Natural killer cell (primary cell): ENCODE data around the gene MS4A18. TPM values are rescaled to one million over a fixed set of nuclear protein-coding genes. Genes with fewer than 3 reads are reported as not detected.

ENCODE experiments used
- ATAC-seq, 3 donors: fragments of 150-1000 bp in 2 of 3; fragments of 200-7000 bp in 1 of 3; cut with Tn5 transposase; 1 replicate in 1 of 3; 2 replicates in 2 of 3; pipeline ENCODE4 v1.10.0; 2021; ENCODE audit warnings: mild to moderate bottlenecking in 2 of 3, moderate library complexity in 2 of 3
- DNase-seq, 2 donors: peaks; one replicate each; pipeline versions ENCODE4 v3.0.0 to v3.0.0-alpha.2; 2013 to 2021; ENCODE audit warnings: mixed read lengths in 1 of 2
- H3K27ac ChIP-seq: one replicate; pipeline ENCODE4 v1.5.1; 2013; ENCODE audit warnings: mild to moderate bottlenecking, low read length
- H3K27me3 ChIP-seq: one replicate; pipeline ENCODE4 v1.6.1; 2013; ENCODE audit warnings: low read length; ENCODE audit not compliant: control insufficient read depth, insufficient read depth
- H3K36me3 ChIP-seq: one replicate; pipeline ENCODE4 v1.6.1; 2013; ENCODE audit warnings: low read length; ENCODE audit not compliant: control insufficient read depth, insufficient read depth
- H3K4me1 ChIP-seq: one replicate; pipeline ENCODE4 v1.6.1; 2013; ENCODE audit warnings: low read length; ENCODE audit not compliant: control insufficient read depth, insufficient read depth
- H3K4me3 ChIP-seq: one replicate; pipeline ENCODE4 v1.5.1; 2013; ENCODE audit warnings: low read length
- H3K9me3 ChIP-seq: one replicate; pipeline ENCODE4 v1.6.1; 2013; ENCODE audit warnings: low read length; ENCODE audit not compliant: control insufficient read depth, insufficient read depth
- H3K27ac Mint-ChIP-seq, 2 donors: one replicate each; pipeline ENCODE4 v1.8.0; 2022; ENCODE audit warnings: mild to moderate bottlenecking in 2 of 2, mixed read lengths in 2 of 2, moderate library complexity in 1 of 2
- H3K27me3 Mint-ChIP-seq, 2 donors: one replicate each; pipeline ENCODE4 v1.8.0; 2022; ENCODE audit warnings: low read depth in 2 of 2, mixed read lengths in 2 of 2
- H3K36me3 Mint-ChIP-seq: one replicate; pipeline ENCODE4 v1.8.0; 2022; ENCODE audit warnings: mixed read lengths
- H3K4me1 Mint-ChIP-seq, 2 donors: one replicate each; pipeline ENCODE4 v1.8.0; 2022; ENCODE audit warnings: mixed read lengths in 2 of 2
- H3K4me3 Mint-ChIP-seq: one replicate; pipeline ENCODE4 v1.8.0; 2022; ENCODE audit warnings: mild to moderate bottlenecking, moderate library complexity, mixed read lengths
- H3K9me3 Mint-ChIP-seq, 2 donors: one replicate each; pipeline ENCODE4 v1.8.0; 2022; ENCODE audit warnings: mixed read lengths in 2 of 2
- CTCF ChIP-seq: fragments of 200-600 bp; IDR thresholded peaks from one replicate; pipeline ENCODE4 v1.8.0; 2022; ENCODE audit warnings: antibody characterized with exemption
- WGBS: methylation state at CpG from one replicate; pipeline ENCODE4 v1.1.7; 2013; ENCODE audit warnings: missing lambda C conversion rate; ENCODE audit not compliant: insufficient coverage; 5-methylcytosine and 5-hydroxymethylcytosine counted together
- intact Hi-C: fragments of 100-400 bp; cut with micrococcal nuclease; formaldehyde crosslinking; loops from one replicate; pipeline ENCODE4 v1.14.2; 2022
- total RNA-seq, 4 donors: library from RNA; stranded (reverse); fragments of 120-200 nt in 1 of 4; gene quantifications; one replicate each; pipeline versions ENCODE4 v1.2.3 to v1.2.4, GENCODE V29; 2013 to 2022

Gene MS4A18
- total RNA-seq, 3 donors from 2014 or later (not counting 1 experiment from before 2014, with no cell fraction given) = not detected

GRCh38 chr11:60781286-60781980 lies 56.9 kb downstream of the MS4A18 start:
- TF ChIP-seq CTCF = no peak
- H3K9me3 ChIP-seq = no peaks in the 10 kb centered on the region
- no peaks in the 10 kb centered on the region for H3K4me1 ChIP-seq
- H3K4me3 ChIP-seq = no peak overlapping the region
- no peak overlapping the region for H3K27ac Mint-ChIP-seq
- no peak overlapping the region for H3K27ac ChIP-seq
- ATAC-seq (no peak), DNase-seq (no peak)
- H3K4me3 Mint-ChIP-seq = no peak overlapping the region
- no peaks in the 10 kb centered on the region for H3K36me3 ChIP-seq
- H3K9me3 Mint-ChIP-seq = no peaks in the 10 kb centered on the region
- H3K27me3 ChIP-seq = no peaks in the 10 kb centered on the region
- intact Hi-C loops = no loop called here
- no peaks in the 10 kb centered on the region for H3K4me1 Mint-ChIP-seq
- H3K36me3 Mint-ChIP-seq = no peaks in the 10 kb centered on the region
- no peaks in the 10 kb centered on the region for H3K27me3 Mint-ChIP-seq
- WGBS = 78% methylated on average over 7 of the region's 7 CpGs

- no peak overlapping the region for H3K27ac ChIP-seq
- no peak for DNase-seq
- Mint-ChIP-seq H3K36me3 (no peaks in the 10 kb centered on the region), H3K4me1 (no peaks in the 10 kb centered on the region), H3K4me3 (no peak overlapping the region), H3K9me3 (no peaks in the 10 kb centered on the region), H3K27ac (no peak overlapping the region), H3K27me3 (no peaks in the 10 kb centered on the region)
- TF ChIP-seq CTCF = no peak
- WGBS = 91% methylated on average over 4 of the region's 4 CpGs
- no peak for ATAC-seq
- no peak overlapping the region for H3K4me3 ChIP-seq
- no peaks in the 10 kb centered on the region for H3K4me1 ChIP-seq
- intact Hi-C loops = no loop called here
- H3K9me3 ChIP-seq = no peaks in the 10 kb centered on the region
- no peaks in the 10 kb centered on the region for H3K27me3 ChIP-seq
- no peaks in the 10 kb centered on the region for H3K36me3 ChIP-seq
Observed at GRCh38 chr11:60781981-60782316, 57.4 kb downstream of the MS4A18 start.

- Histone ChIP-seq H3K4me3 (no peak overlapping the region), H3K9me3 (no peaks in the 10 kb centered on the region), H3K36me3 (no peaks in the 10 kb centered on the region), H3K4me1 (no peaks in the 10 kb centered on the region), H3K27me3 (no peaks in the 10 kb centered on the region), H3K27ac (no peak overlapping the region)
- DNase-seq (no peak), ATAC-seq (no peak)
- intact Hi-C loops = no loop called here
- Mint-ChIP-seq H3K4me1 (no peaks in the 10 kb centered on the region), H3K9me3 (no peaks in the 10 kb centered on the region), H3K27ac (no peak overlapping the region), H3K4me3 (no peak overlapping the region), H3K36me3 (no peaks in the 10 kb centered on the region), H3K27me3 (no peaks in the 10 kb centered on the region)
- TF ChIP-seq CTCF = no peak
- WGBS = 91% methylated on average over 12 of the region's 12 CpGs
Observed at GRCh38 chr11:60782393-60783140, 58.0 kb downstream of the MS4A18 start.
